HepG2 (cell line): ENCODE results near the gene ENDOG. TPM values are rescaled to one million over a fixed set of nuclear protein-coding genes. Genes with fewer than 3 reads are reported as not detected.

ENCODE experiments used
- CCDC6 ChIP-seq: sonication (generic); formaldehyde crosslinking; IDR thresholded peaks from 2 replicates; pipeline ENCODE4 v1.8.1; 2022; ENCODE audit warnings: mild to moderate bottlenecking, missing genetic modification reagents, moderate library complexity
- CSRNP1 ChIP-seq: sonication (generic); formaldehyde crosslinking; IDR thresholded peaks from 2 replicates; pipeline ENCODE4 v1.8.1; 2023; ENCODE audit warnings: mild to moderate bottlenecking, missing genetic modification reagents
- ERF ChIP-seq: IDR thresholded peaks from 2 replicates; pipeline ENCODE4 v1.6.1; 2018; ENCODE audit warnings: missing biosample characterization, missing genetic modification reagents
- FOXA1 ChIP-seq, 2 experiments: fragments of 450-650 bp in 1 of 2; sonication (generic) in 1 of 2; formaldehyde crosslinking in 1 of 2; IDR thresholded peaks; 2 replicates each; pipeline versions ENCODE4 v1.4.0 to v1.6.1; 2016 to 2020; ENCODE audit warnings: missing genetic modification reagents in 1 of 2
- NFE2L2 ChIP-seq: fragments of 150-350 bp; IDR thresholded peaks from 2 replicates; pipeline ENCODE4 v1.6.1; 2014; ENCODE audit warnings: low read length
- PHF21A ChIP-seq: sonication (generic); formaldehyde crosslinking; IDR thresholded peaks from 2 replicates; pipeline ENCODE4 v1.5.0; 2020; ENCODE audit warnings: mild to moderate bottlenecking, missing genetic modification reagents
- POLR2G ChIP-seq: fragments of 200-400 bp; formaldehyde crosslinking; IDR thresholded peaks from 2 replicates; pipeline ENCODE4 v1.6.1; 2018; ENCODE audit warnings: mild to moderate bottlenecking, low read depth, low read length, moderate library complexity
- RBM39 ChIP-seq: fragments of 200-400 bp; formaldehyde crosslinking; IDR thresholded peaks from one replicate; pipeline ENCODE4 v1.6.1; 2018; ENCODE audit warnings: antibody characterized with exemption, mild to moderate bottlenecking, low read depth, low read length; ENCODE audit not compliant: poor library complexity, severe bottlenecking
- RFX1 ChIP-seq: fragments of 450-650 bp; IDR thresholded peaks from 2 replicates; pipeline ENCODE4 v1.6.1; 2017
- SAFB2 ChIP-seq: sonication (generic); formaldehyde crosslinking; IDR thresholded peaks from 2 replicates; pipeline ENCODE4 v1.5.1; 2020; ENCODE audit warnings: missing genetic modification reagents, low read depth, mild to moderate bottlenecking, borderline replicate concordance
- SP1 ChIP-seq, 2 experiments: fragments of 450-650 bp in 1 of 2; sonication (generic) in 1 of 2; formaldehyde crosslinking in 1 of 2; IDR thresholded peaks; 2 replicates each; pipeline versions ENCODE4 v1.4.0 to v1.6.1; 2016 to 2020; ENCODE audit warnings: missing genetic modification reagents in 1 of 2
- ZC3H13 ChIP-seq: sonication (generic); formaldehyde crosslinking; IDR thresholded peaks from 2 replicates; pipeline ENCODE4 v1.8.1; 2023; ENCODE audit warnings: mild to moderate bottlenecking, missing genetic modification reagents, moderate library complexity
- ZFP90 ChIP-seq: sonication (generic); formaldehyde crosslinking; IDR thresholded peaks from 2 replicates; pipeline ENCODE4 v1.8.0; 2022; ENCODE audit warnings: missing genetic modification reagents, mild to moderate bottlenecking, inconsistent platforms, borderline replicate concordance
- ZNF232 ChIP-seq: sonication (generic); formaldehyde crosslinking; IDR thresholded peaks from 2 replicates; pipeline ENCODE4 v1.4.0; 2020; ENCODE audit warnings: missing genetic modification reagents, borderline replicate concordance
- ZNF556 ChIP-seq: sonication (generic); formaldehyde crosslinking; IDR thresholded peaks from 2 replicates; pipeline ENCODE4 v1.4.0; 2020; ENCODE audit warnings: mild to moderate bottlenecking, missing genetic modification reagents, borderline replicate concordance
- ZNF558 ChIP-seq: sonication (generic); formaldehyde crosslinking; IDR thresholded peaks from 2 replicates; pipeline ENCODE4 v1.9.0; 2022; ENCODE audit warnings: mild to moderate bottlenecking, missing genetic modification reagents, borderline replicate concordance
- ZNF615 ChIP-seq: sonication (generic); formaldehyde crosslinking; IDR thresholded peaks from 2 replicates; pipeline ENCODE4 v1.5.0; 2020; ENCODE audit warnings: mild to moderate bottlenecking, missing genetic modification reagents, borderline replicate concordance
- ZNF703 ChIP-seq: sonication (generic); formaldehyde crosslinking; IDR thresholded peaks from 2 replicates; pipeline ENCODE4 v1.5.1; 2020; ENCODE audit warnings: missing genetic modification reagents, mild to moderate bottlenecking, moderate library complexity, borderline replicate concordance
- ZNF775 ChIP-seq: sonication (generic); formaldehyde crosslinking; IDR thresholded peaks from 2 replicates; pipeline ENCODE4 v1.4.0; 2020; ENCODE audit warnings: missing genetic modification reagents, mild to moderate bottlenecking, moderate library complexity, borderline replicate concordance
- ZSCAN31 ChIP-seq: sonication (generic); formaldehyde crosslinking; IDR thresholded peaks from 2 replicates; pipeline ENCODE4 v1.5.0; 2020; ENCODE audit warnings: low read depth, mild to moderate bottlenecking, missing genetic modification reagents
- polyA plus RNA-seq, 8 experiments: library from polyadenylated mRNA; depleted of rRNA in 3 of 8; stranded (reverse) in 7 of 8; unstranded in 1 of 8; fragments of >200 nt; fragmentation: Illumina TruSeq in 4 of 8; extraction: Trizol in 4 of 8; gene quantifications; 2 replicates each; pipeline versions ENCODE4 v1.2.1 to v1.2.3, GENCODE V29; 2011 to 2016; ENCODE audit warnings: low read depth in 4 of 8, missing spikeins in 1 of 8, mixed read lengths in 1 of 8; ENCODE audit not compliant: insufficient read depth in 1 of 8
- total RNA-seq, 5 experiments: library from RNA; depleted of rRNA; stranded (reverse); fragments of >200 nt; fragmentation: Illumina TruSeq; extraction: Trizol; gene quantifications; 2 replicates each; pipeline ENCODE4 v1.2.3, GENCODE V29; 2016; ENCODE audit warnings: low read depth in 1 of 5
- TF ChIP-seq, protein P1 (sequence below): sonication (generic); formaldehyde crosslinking; IDR thresholded peaks from 2 replicates; pipeline ENCODE4 v1.4.0; 2020; ENCODE audit warnings: missing genetic modification reagents
- TF ChIP-seq, protein P2 (sequence below): sonication (generic); formaldehyde crosslinking; IDR thresholded peaks from 2 replicates; pipeline ENCODE4 v1.4.0; 2020; ENCODE audit warnings: mild to moderate bottlenecking, low read depth, missing genetic modification reagents

ENDOG gene
- total and polyA plus RNA-seq, 2 of the 13 experiments (the other 11 are each of a cell fraction or from before 2014, with no cell fraction given) = 26.3 to 28.8 TPM

DNA sequence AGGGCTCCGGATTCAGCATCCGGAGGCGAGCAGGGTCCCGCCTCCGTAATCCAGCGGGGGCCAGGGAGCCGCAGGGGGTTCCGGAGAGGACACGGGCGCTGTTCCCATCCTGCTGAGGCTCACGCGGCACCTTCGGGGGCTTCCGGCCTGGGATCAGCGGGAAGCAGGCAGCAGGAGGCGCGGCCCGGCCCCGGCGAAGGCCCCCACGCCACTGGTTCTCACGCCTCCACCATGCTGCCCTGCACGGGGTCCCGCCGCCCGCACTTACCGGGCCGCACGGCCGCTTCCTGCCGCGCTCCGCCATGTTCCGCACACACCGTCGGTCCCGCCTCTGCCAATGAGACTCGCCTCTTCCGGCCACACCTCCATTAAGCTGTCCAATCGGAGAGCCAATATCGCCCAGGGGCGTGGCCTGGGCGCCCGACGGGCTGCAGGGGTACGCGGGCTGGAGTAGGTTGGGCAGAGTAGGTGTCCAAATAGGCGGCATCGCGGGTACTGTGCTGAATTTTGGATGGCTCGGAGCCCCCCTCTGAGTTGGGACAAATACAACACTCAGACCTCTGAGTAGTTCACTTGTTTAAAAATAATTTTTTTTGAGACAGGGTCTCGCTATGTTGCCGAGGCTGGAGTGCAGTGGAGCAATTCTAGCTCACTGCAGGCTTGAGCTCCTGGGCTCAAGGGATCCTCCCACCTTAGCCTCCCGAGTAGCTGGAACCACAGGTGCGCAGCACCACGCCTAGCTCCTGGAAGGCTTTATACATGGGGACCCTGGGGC, 11.4 kb downstream of the ENDOG start, which contains the start of gene SPOUT1 (continued):
- TF ChIP-seq ZNF556 (CRISPR knock-in tag) (peak; percentile 33; the same call in 1 of the 2 replicates), ZNF232 (peak; percentile 67; the same call in 1 of the 2 replicates), PHF21A (CRISPR knock-in tag) (0 out of 2 replicates have a peak, but pooled peaks have one; percentile 24), ZNF558 (CRISPR knock-in tag) (no peak; the same call in 1 of the 2 replicates), FOXA1 (IDR thresholded peaks at IDR 0.05) (no peak), FOXA1 (CRISPR knock-in tag; IDR thresholded peaks at IDR 0.05) (peak; percentile 33; the same call in 1 of the 2 replicates), ZSCAN31 (CRISPR knock-in tag) (no peak; the same call in 1 of the 2 replicates), CCDC6 (CRISPR knock-in tag) (peak; percentile 91), ZNF703 (0 out of 2 replicates have a peak, but pooled peaks have one; percentile 5), ZC3H13 (peak; percentile 93), ZNF775 (CRISPR knock-in tag) (no peak; the same call in 1 of the 2 replicates), ZNF615 (CRISPR knock-in tag) (0 out of 2 replicates have a peak, but pooled peaks have one; percentile 45), NFE2L2 (no peak), POLR2G (peak; percentile 88), ERF (peak; percentile 78; the same call in 1 of the 2 replicates), SP1 (IDR thresholded peaks at IDR 0.05) (no peak), SP1 (CRISPR knock-in tag; IDR thresholded peaks at IDR 0.05) (peak; percentile 95), RFX1 (no peak), SAFB2 (CRISPR knock-in tag) (peak; percentile 81; the same call in 1 of the 2 replicates), RBM39 (peak; percentile 49), CSRNP1 (0 out of 2 replicates have a peak, but pooled peaks have one; percentile 59), ZFP90 (peak; percentile 88; the same call in 1 of the 2 replicates)
- TF ChIP-seq, protein P1, sequence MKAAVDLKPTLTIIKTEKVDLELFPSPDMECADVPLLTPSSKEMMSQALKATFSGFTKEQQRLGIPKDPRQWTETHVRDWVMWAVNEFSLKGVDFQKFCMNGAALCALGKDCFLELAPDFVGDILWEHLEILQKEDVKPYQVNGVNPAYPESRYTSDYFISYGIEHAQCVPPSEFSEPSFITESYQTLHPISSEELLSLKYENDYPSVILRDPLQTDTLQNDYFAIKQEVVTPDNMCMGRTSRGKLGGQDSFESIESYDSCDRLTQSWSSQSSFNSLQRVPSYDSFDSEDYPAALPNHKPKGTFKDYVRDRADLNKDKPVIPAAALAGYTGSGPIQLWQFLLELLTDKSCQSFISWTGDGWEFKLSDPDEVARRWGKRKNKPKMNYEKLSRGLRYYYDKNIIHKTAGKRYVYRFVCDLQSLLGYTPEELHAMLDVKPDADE (CRISPR knock-in tag) = no peak
- TF ChIP-seq, protein P2, sequence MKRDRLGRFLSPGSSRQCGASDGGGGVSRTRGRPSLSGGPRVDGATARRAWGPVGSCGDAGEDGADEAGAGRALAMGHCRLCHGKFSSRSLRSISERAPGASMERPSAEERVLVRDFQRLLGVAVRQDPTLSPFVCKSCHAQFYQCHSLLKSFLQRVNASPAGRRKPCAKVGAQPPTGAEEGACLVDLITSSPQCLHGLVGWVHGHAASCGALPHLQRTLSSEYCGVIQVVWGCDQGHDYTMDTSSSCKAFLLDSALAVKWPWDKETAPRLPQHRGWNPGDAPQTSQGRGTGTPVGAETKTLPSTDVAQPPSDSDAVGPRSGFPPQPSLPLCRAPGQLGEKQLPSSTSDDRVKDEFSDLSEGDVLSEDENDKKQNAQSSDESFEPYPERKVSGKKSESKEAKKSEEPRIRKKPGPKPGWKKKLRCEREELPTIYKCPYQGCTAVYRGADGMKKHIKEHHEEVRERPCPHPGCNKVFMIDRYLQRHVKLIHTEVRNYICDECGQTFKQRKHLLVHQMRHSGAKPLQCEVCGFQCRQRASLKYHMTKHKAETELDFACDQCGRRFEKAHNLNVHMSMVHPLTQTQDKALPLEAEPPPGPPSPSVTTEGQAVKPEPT (CRISPR knock-in tag) = 0 out of 2 replicates have a peak, but pooled peaks have one; percentile 75
